ENCODE measurements around the gene ITSN1.

ITSN1 gene

DNA sequence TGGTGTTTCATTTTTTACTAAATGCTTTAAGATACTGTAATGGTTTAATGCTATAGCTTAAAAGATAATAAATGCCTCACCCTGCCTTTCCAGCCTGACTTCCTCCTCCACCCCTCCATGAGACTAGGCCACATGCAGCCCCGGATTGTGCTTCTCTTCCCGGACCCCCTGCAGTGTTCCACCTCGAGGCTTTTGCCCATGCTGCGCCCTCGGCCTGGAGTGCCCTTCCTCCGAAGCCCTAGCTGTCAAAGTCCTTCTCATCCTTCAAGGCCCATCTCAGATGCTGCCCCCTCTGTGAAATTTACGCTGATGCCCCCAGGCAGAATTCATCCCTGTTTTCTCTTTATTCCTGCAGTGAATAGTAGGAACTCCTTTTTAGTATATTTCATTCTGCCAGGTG is 174.8 kb downstream of the ITSN1 start:
- FAIRE-seq: no peak

DNA sequence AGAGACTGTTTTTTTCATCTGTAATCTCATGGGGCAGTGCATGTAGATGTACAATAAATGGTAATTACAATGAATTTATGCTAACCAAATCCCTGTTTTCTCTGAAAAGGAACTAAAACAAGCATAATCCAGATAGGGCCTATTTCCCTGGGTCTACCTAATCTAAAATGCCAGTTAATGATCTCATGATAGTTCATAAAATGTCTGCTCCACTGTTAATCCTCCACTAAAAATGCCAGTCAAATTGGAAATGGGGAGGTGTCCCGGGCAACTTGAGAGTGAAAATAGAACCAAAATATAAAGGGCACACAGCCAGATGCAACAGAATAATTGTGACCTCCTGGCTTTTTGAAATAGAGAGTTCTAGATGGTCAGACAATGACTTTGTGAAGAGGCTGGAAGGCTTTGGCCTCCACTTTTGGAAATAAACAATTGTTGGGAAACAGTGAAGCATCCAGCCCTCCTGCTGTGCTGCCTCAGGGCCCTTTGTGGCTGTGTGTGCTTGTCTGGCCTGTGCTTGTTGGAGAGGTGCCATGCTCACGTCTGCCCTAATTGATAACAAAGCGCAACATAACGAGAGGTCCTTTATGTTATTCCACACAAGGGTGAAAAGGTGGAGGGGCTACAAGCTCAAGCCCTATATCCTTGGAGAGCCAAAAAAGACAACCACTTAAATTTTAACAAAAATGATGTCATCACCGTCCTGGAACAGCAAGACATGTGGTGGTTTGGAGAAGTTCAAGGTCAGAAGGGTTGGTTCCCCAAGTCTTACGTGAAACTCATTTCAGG is 175.6 kb downstream of the ITSN1 start:
- no peak for FAIRE-seq

- no peak for FAIRE-seq
These were observed 178.0 kb downstream of the ITSN1 start for GRCh38 chr21:33820230-33820770.

GRCh38 chr21:33820798-33821197 is 178.5 kb downstream of the ITSN1 start:
- peak; percentile 83 for FAIRE-seq

- FAIRE-seq: no peak
These were observed 179.4 kb downstream of the ITSN1 start for GRCh38 chr21:33821503-33822322.

- no peak for FAIRE-seq
These were observed 182.0 kb downstream of the ITSN1 start for GRCh38 chr21:33824156-33824941.

- no peak for FAIRE-seq
These were observed 183.1 kb downstream of the ITSN1 start for GRCh38 chr21:33825419-33825818.

- FAIRE-seq: no peak
These were observed 183.6 kb downstream of the ITSN1 start for GRCh38 chr21:33825915-33826314.

DNA sequence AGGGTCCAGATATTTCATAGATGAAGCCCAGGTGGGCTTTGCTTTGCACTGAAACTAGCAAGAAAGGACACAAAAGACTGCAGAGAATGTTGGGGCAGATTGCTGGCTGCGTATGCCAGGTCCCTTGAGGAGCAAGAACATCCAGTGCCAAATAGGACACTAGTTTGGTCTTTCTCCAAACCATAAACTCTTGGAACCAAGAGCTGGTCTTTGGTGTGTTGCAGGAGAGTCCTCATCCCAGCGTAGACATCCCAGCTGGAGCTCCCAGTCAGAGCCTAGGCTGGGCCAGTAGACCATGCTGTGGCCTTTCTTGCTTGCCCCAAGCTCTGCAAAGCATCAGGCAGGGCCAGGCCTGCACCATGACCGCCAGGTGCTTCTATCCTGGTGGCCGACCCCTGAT is 185.8 kb downstream of the ITSN1 start:
- no peak for FAIRE-seq

DNA sequence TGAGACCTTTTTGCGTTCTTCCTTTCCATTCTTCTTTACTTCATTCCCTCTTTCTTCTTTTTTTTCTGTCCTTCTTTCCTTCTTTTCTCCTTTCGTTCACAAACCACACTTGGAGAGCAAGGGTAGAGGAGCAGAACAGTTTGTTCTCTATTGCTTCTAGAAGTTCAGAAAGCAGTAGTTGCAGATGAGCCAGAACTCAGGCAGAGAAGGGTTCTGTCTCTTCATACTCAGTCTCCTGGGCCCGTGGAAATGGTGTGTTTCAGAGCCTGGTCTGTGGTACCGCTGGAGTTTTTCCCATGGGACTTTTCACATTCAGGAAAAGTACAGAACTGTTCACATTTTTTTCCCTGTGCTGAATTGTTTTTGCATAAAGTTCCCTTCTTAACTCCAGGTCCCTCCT is 186.3 kb downstream of the ITSN1 start:
- no peak for FAIRE-seq

DNA sequence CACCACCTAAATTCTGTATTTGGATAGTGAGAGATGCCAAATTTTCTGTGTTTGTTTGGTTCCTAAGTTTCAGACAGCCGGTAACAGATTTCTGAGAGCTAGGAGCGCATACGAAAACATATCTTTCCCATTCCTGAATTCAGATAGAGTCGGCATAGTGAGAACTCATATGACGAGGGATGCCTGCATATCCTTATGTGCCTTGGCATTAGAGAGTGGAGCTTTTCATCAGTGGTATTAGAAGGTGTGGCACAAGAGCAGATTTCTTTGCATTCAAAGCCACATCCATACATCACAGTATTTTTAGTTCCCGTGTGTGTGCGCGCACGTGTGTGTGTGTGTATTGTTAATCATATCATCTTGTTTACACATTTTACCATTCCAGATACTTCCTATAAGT is 187.5 kb downstream of the ITSN1 start:
- no peak for FAIRE-seq

- FAIRE-seq: no peak
These were observed 189.8 kb downstream of the ITSN1 start for GRCh38 chr21:33831962-33832659.

DNA sequence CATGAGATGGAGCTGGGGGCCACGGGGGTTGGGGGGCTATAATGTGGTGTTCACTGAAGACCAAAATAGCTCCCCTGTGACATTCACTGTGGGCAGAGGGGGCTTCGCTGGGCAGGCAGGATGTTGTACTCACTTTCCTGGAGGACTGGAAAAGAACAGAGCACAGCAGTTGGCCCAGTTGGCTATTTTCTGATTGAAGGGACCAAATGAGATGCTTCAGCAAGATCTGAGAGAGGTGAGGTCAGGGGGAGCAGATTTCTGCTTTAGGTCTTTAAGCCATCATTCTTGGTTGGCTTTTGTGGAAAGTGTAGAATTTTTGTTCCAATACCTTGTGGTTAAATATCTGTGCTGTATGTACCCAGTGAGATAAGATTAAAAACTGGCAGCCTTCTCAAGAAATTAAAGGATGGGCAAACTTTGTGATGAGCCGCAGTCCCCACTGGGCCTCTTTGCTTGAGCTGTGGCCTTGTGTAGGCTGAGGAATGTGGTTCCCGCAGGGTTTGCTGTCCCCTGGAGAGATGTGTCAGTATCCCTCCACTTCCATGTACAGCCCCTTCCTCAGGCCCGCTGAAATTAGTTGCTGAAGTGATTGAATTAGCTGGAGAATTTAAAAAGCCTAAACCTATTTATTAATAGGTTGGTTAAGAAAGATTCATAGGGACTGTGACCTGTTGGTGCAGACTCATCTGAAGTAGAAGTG is 192.7 kb downstream of the ITSN1 start:
- no peak for FAIRE-seq

DNA sequence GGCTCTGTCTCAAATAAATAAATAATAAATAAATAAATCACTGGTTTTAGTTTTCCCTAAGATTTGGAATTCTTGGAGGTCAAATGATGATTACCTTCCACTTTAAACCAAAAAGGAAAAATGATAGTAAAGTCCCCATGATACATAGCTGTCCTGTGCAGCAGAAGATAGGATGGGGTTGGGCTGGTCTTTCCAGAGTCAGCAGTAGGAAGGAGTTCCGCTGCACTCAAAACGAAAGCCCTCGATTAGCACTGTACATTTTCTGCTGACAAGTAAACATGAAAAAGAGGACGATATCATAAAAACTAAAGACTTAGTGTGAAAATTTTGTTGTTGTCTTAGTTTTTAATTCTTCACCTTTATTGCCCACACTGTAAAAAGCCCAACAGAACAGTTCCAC is 193.6 kb downstream of the ITSN1 start:
- FAIRE-seq: no peak

DNA sequence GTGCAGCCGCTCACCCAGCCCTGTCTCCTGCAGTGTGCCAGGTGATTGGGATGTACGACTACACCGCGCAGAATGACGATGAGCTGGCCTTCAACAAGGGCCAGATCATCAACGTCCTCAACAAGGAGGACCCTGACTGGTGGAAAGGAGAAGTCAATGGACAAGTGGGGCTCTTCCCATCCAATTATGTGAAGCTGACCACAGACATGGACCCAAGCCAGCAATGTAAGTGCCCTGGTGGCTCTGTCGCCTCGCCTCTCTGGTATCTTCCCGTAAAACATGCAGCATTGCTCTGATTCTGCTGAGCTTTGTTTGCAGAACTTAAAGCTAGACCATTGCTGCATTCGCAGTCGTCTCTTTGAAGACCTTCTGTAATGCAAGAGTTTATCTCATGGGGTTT is 194.1 kb downstream of the ITSN1 start:
- no peak for FAIRE-seq

DNA sequence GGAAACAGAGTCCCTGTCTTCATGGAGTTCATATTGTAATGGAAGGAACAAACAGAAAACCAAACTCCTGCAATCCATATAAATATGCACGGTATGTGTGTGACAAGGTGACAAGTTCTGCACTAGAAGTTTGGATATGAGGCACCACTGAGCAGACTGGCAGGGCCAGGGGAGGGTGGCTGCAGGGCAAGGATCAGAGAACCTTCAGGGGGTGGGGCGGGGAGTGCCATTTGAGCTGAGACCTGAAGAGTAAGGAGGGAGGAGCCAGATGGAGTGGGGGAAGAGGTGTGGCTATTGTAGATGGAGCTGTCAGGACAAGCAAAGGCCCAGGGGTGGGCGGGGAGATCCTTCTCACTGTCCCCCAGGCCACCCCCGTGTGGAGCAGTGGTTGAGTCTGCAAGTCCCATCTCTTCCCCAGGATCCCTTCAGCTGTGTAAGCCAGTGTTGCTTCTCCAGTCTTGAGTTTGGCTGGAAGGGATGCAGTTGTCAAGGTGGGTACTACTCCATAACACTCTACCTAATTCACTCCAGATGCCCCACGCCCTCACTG is 196.9 kb downstream of the ITSN1 start:
- no peak for FAIRE-seq

GRCh38 chr21:33839806-33840205 is 197.5 kb downstream of the ITSN1 start:
- no peak for FAIRE-seq

DNA sequence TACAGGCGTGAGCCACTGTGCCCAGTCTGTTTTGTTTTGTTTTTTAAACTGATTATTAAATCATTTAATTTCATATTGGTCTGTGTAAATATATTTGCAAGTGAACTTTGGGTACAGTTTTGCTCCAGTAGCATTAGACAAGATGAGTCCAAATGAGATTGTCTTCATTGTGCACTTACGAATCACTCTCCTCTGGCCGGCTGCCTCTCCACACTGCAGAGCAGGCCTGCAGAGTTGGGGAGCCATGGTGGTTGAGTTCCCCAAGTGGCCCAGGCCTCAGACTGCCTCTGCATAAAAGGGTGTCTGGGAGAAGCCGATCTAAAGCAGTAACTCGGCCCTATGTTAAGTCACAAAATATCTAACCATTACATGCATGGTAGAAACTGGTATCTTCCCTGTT is 198.5 kb downstream of the ITSN1 start:
- FAIRE-seq: no peak

DNA sequence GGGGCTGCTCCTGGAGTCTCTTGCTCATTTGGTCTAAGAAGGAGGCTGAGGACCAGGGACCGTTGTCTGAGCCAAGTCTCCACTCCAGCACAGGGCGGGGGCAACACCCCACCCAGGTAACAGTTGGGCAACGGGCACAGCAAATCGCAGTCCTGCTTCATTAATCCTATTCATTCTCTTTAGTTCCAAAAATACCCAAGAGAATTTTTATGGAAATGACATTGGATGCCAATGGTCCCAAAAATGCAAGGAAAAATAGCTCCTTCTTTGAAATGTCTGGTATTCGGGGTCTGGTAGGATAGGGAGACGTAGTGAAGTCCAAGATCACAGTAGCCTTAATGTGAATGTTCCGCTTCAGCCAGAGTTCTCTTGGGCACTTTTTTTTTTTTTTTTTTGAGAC is 199.3 kb downstream of the ITSN1 start:
- FAIRE-seq: no peak

- FAIRE-seq: no peak
These were observed 200.9 kb downstream of the ITSN1 start for GRCh38 chr21:33843216-33843615.

GRCh38 chr21:33844104-33844889 is 202.0 kb downstream of the ITSN1 start:
- FAIRE-seq: no peak

All from endometrium (tissue), 2 donors.